Fibroblast of skin of left quadriceps (primary cell): ENCODE measurements around the gene PRRT1B.
A peak's percentile ranks its signal among the peaks of the same experiment; 100 is the strongest.

Source experiments
- DNase-seq, 2 experiments: peaks; one replicate each; pipeline ENCODE4 v3.0.0-alpha.2; 2013; ENCODE audit warnings: low read depth in 2 of 2

Gene PRRT1B

GRCh38 chr9:131596430-131596743 is 51.1 kb downstream of the PRRT1B start:
- DNase-seq, result no peak

GRCh38 chr9:131597246-131597645 is 51.9 kb downstream of the PRRT1B start:
- DNase-seq, result no peak

GRCh38 chr9:131598121-131598520 is 52.8 kb downstream of the PRRT1B start:
- no peak for DNase-seq

- DNase-seq, result no peak
Observed at GRCh38 chr9:131601683-131602181, 56.4 kb downstream of the PRRT1B start.

- DNase-seq, result no peak
Observed at GRCh38 chr9:131603199-131603598, 57.9 kb downstream of the PRRT1B start.

GRCh38 chr9:131603711-131604439 is 58.6 kb downstream of the PRRT1B start:
- DNase-seq, result no peak

- DNase-seq, result no peak
Observed at GRCh38 chr9:131605770-131606590, 60.7 kb downstream of the PRRT1B start.

- no peak for DNase-seq
Observed at GRCh38 chr9:131606896-131607567, 61.7 kb downstream of the PRRT1B start.

GRCh38 chr9:131607591-131607990 is 62.3 kb downstream of the PRRT1B start:
- no peak for DNase-seq

- DNase-seq, result peak; percentile 83 to 85
Observed at GRCh38 chr9:131608493-131609037, 63.2 kb downstream of the PRRT1B start.
